GM19328 (cell line): ENCODE results near the gene HBA1.
"Not testable (repeated sequence)": the region's sequence is repeated elsewhere in the genome, so short reads cannot be mapped to it uniquely, and the experiment has no call there.

Source experiments
- ATAC-seq: cut with Tn5 transposase; IDR thresholded peaks from one replicate; pipeline ENCODE4 v1.9.1; 2021; ENCODE audit warnings: mild to moderate bottlenecking, moderate library complexity; ENCODE audit not compliant: unreplicated experiment

HBA1 gene

GRCh38 chr16:176477-177382 lies at the start of gene HBA1:
HBA1 (plus strand) TSS chr16:176680; CDS start chr16:176717, 37 bp downstream.
- ATAC-seq: not testable (repeated sequence)

GRCh38 chr16:129075-129474 lies 47.4 kb upstream of the HBA1 start:
- ATAC-seq: no peak

- no peak for ATAC-seq
Observed at GRCh38 chr16:130533-131173, 45.8 kb upstream of the HBA1 start.

- no peak for ATAC-seq
Observed at GRCh38 chr16:132120-132519, 44.4 kb upstream of the HBA1 start.

- ATAC-seq: no peak
Observed at GRCh38 chr16:133716-134115, 42.8 kb upstream of the HBA1 start.

- ATAC-seq: no peak
Observed at GRCh38 chr16:138049-138417, 38.4 kb upstream of the HBA1 start.

GRCh38 chr16:140175-140857 lies 36.2 kb upstream of the HBA1 start:
- no peak for ATAC-seq

GRCh38 chr16:142405-142967 lies 34.0 kb upstream of the HBA1 start:
- no peak for ATAC-seq

- no peak for ATAC-seq
Observed at GRCh38 chr16:143047-143446, 33.4 kb upstream of the HBA1 start.

- ATAC-seq: no peak
Observed at GRCh38 chr16:143456-143855, 33.0 kb upstream of the HBA1 start.

GRCh38 chr16:144797-145252 lies 31.7 kb upstream of the HBA1 start:
- no peak for ATAC-seq

- no peak for ATAC-seq
Observed at GRCh38 chr16:146646-147045, 29.8 kb upstream of the HBA1 start.

- no peak for ATAC-seq
Observed at GRCh38 chr16:149024-149660, 27.3 kb upstream of the HBA1 start.

- ATAC-seq: no peak
Observed at GRCh38 chr16:152141-153128, 24.0 kb upstream of the HBA1 start, which contains the start of gene HBZ. HBZ (plus strand) TSS chr16:152644; CDS start chr16:152910, 266 bp downstream.

GRCh38 chr16:153129-153521 lies 23.4 kb upstream of the HBA1 start:
- not testable (repeated sequence) for ATAC-seq

- not testable (repeated sequence) for ATAC-seq
Observed at GRCh38 chr16:153550-154216, 22.8 kb upstream of the HBA1 start.

GRCh38 chr16:154217-155030 lies 22.1 kb upstream of the HBA1 start:
- ATAC-seq: no peak

GRCh38 chr16:155031-155398 lies 21.5 kb upstream of the HBA1 start:
- no peak for ATAC-seq
